Testis (tissue), 2 donors: Measurements from ENCODE around the gene PNCK.

Experiments used
- POLR2A ChIP-seq: fragments of 450-650 bp; IDR thresholded peaks from one replicate; pipeline ENCODE4 v1.6.1; 2017; ENCODE audit warnings: antibody characterized with exemption, mild to moderate bottlenecking, moderate library complexity
- TF ChIP-seq, protein P1 (sequence below), 3 experiments: fragments of 450-650 bp in 2 of 3; fragments of 200-600 bp in 1 of 3; sonication (generic) in 1 of 3; IDR thresholded peaks; one replicate each; pipeline ENCODE4 v1.5.1; 2016 to 2019; ENCODE audit warnings: antibody characterized with exemption in 3 of 3, mild to moderate bottlenecking in 2 of 3, moderate library complexity in 1 of 3

DNA sequence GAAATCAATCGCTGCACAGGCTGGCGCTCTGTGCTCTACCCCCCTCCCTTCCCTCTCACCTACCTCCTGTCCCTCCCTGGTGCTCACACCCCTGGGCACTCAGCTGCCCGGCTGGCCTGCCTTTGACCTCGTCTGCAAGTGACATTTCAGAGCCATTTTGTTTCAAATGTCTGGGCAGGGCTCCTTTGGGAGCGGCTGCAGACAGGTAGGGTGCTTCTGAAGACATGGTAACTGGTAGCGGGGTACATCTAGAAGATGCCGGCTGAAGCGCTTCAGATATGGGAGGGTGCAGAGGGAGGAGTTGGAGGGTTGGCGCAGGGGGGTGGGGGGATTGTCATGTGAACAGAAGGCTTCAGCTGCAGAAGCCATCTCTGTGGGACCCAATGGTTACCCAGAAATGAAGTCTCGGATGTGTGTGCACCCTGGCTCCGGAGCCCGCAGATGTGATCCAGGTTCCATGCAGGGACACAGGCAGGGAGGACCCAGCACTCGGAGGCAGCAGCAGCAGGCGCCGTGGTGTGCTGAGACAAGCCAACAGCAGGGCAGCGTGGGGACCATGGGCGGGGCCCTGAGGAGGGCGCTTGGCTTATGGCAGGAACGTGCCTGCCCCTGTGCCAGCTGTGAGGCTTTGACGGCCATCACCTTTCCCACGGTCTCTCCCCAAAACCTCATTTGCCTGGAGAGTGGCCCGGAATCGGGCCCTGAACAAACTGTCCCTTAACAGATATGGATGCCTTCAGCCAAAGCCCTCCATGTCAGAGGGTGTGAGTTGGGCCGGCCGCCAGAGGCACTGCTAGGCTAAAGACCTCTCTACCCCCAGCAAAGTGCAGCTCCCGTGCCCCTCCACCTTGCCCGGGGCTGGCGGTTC is 34.2 kb downstream of the PNCK start:
- TF ChIP-seq, protein P1, sequence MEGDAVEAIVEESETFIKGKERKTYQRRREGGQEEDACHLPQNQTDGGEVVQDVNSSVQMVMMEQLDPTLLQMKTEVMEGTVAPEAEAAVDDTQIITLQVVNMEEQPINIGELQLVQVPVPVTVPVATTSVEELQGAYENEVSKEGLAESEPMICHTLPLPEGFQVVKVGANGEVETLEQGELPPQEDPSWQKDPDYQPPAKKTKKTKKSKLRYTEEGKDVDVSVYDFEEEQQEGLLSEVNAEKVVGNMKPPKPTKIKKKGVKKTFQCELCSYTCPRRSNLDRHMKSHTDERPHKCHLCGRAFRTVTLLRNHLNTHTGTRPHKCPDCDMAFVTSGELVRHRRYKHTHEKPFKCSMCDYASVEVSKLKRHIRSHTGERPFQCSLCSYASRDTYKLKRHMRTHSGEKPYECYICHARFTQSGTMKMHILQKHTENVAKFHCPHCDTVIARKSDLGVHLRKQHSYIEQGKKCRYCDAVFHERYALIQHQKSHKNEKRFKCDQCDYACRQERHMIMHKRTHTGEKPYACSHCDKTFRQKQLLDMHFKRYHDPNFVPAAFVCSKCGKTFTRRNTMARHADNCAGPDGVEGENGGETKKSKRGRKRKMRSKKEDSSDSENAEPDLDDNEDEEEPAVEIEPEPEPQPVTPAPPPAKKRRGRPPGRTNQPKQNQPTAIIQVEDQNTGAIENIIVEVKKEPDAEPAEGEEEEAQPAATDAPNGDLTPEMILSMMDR (IDR thresholded peaks at IDR 0.05), result no peak
- no peak for TF ChIP-seq POLR2A
